HG03521 (cell line): ENCODE results near the gene SYCP2.

Source experiments
- ATAC-seq: cut with Tn5 transposase; IDR thresholded peaks from one replicate; pipeline ENCODE4 v1.9.1; 2021; ENCODE audit warnings: mild to moderate bottlenecking, moderate library complexity; ENCODE audit not compliant: unreplicated experiment

SYCP2 gene

DNA sequence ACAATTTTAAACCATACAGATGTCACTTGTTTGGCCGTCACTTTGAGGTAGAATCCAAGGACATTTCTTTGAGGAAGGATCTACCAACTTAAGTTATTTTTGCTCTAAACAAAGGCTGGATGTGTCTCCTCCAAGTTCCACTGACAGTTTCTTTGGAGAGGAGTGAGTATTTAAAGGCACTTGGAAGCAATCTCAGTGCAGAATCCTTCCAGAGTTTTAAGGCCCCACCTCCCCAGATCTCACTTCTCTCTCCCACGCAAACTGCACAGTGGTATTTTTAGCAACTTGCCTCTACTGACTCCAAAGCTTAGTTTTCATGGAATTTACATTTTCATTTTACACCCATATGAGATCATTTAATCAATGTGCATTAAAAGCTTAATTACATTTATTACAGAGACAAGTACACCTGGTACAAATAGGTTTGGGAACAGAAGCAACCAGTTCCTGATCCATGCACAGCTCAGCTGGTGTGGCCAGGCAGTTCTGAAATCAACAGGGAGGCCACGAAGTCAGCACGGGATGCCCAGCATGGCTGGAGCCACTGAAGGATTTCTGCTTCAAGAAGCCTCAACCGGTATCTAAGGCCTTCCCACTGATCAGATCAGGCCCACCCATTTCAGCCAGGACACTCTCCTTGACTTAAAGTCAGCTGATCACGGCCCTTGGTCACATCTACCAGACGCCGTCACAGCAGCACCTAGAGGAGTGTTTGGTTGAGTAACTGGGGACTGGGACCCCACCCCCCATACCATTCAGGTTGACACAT, 109.8 kb downstream of the SYCP2 start:
- ATAC-seq, result no peak

DNA sequence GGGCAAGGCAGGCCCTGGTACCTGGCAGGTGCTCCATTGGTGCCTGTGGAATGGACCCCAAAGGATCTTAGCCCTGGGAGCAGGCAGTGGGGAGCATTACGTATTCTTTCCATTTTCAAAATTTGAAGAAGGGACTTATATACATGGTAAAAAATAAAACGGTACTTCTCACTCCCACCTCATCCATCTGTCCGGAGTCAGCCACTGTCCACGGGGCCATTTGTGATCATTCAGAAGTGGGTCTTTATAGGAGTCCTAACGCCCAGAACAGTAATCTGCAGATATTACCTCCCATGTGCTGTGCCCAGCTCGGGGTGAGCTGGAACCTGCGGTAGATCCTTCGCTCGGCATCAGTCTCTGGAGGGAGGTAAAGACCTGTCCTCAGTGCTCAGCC, 110.4 kb downstream of the SYCP2 start:
- ATAC-seq, result no peak

DNA sequence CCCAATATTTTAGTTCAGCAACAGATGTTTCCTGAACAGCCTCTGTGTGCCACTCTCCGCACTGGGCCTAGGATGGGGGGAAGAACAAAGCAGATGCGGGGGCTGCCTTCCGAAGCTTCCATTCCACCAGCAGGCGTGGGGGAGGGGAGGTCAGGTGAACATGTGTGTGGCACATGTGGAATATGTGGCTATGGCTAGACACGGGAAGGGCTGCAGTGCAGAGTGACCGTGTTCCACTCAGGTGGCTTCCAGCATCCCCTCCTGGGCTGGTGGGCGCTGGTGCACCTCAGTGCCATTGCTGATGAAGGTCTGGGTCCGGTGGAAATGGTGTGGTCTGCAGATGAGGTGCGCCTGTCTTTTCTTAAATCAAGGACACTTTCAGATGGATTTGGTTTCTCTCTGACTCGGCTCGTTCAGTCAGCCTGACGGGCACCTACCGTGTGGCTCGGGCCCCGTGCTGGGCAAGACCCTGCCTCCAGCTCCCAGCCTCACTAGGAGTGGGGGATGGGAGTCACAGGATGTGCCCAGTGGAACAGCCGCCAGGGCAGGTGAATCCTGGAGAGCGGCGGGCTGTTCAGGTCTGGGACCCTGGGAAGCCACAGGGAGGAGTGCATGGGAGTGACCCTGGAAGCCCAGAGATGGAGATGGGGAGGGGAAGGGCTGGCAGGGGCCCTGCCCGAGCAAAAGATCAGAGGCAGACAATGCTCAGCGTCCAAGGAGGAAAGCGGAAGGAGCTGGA, 111.0 kb downstream of the SYCP2 start:
- no peak for ATAC-seq

DNA sequence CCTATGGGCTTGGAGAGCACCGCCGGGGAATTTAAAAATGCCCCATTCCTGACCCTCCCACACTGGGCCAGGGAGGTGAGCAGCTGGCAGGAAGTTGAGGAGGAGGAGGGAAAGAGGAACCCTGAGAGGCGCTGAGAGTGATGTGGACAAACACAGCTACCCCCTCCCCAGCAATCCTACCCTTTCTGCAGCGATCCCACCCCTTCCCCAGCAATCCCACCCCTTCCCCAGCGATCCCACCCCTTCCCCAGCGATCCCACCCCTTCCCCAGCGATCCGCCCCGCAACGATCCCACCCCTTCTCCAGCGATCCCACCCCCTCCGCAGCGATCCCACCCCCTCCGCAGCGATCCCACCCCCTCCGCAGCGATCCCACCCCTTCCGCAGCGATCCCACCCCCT, 111.6 kb downstream of the SYCP2 start:
- no peak for ATAC-seq

DNA sequence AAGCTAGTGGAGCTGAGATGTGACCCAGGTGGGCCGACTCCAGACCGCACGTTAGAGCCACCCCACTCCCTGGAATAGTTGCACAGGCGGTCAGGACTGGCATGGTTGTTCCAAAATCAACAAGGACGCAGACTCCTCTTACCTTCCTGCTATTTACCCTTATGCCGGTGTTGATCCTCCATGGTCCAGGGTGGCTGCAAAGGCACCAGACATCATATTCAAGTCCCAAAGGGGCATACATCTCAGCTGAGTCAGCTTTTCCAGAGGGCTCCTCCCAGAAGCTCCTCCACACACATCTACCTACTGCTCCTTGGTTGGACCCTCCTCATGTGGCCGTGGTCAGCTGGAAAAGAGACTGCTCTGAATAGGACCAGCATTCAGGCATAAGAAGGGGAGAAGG, 112.2 kb downstream of the SYCP2 start:
- no peak for ATAC-seq

DNA sequence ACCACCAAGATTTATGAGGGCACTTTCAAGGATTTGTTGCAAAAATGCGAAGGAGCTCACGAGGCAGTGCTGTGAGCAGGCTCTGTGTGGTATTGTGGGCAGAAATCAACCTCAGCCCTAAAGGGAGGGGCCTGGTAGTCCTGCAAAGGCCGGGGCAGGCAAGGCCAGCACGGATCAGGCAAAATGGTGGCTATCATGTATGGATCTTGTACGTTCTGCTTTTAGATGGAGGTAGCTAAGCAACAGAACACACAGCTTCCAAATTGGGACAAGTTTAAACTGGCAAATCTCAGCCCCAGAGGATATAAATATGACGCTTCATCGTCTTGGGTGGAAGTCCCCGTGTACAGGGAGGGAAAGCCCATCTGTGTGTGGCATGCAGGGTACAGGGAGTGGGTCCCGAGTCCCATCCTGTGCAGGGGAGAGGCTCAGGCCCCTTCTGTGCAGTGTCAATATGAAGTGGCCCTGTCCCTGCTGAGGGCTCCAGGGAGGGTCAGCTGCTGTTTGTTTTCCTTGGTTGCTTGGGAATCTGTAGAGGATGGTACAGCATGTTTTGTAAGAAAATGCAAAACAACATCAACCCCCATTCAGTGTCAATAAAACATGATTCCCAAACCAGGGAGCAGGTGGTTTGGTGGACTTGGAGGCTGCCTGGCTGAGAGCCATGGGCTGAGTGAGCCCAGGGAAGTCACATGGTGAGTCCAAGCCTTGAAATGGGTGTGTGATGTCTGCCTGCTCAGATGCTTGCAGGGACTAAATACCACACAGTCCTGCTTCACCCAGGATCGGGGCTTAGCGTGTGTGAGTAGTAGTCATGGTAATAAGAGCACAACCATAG, 113.0 kb downstream of the SYCP2 start:
- ATAC-seq, result no peak

DNA sequence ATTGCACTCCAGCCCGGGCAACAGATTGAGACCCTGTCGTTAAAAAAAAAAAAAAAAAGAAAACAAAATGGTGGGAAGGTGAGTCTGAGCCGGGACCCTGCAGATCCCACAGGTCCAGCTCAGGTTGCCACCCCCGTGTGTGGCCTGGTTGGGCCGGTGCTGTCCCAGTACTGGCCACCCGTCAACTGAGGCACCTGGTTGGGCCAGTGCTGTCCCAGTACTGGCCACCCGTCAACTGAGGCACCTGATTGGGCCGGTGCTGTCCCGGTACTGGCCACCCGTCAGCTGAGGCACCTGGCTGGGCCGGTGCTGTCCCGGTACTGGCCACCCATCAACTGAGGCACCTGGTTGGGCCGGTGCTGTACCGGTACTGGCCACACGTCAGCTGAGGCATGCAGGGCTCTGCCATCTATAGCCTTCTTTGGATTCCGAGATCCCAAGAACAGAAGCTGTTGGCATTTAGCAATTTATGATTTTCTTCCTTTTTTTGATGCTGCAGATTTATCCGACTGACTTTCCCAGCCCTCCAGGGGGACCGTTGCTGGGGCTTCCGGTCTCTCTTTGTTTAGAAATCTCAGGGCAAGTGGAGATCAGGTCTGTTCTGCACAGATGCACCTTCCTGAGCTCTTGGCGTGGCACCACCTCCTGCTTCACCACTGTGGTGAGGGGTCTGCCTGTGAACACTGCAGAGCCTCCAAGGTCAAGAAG, 113.8 kb downstream of the SYCP2 start:
- ATAC-seq, result no peak

DNA sequence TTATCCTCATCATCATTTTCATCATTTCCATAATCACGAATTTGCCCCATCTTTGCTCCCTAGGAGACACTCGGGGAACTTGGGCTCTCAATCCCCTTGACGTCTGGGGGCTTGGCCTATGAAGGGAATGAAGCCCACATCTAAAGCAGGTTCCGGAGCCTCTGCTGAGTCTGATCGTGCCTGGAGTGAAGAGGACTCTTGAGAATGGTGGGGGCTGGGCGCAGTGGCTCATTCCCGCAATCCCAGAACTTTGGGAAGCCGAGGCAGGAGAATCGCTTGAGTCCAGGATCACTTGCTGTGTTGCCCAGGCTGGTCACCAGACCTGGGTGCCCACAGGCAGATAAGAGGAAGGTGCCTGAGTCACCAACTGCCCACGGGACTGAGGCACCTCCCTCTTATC, 114.5 kb downstream of the SYCP2 start:
- ATAC-seq, result no peak

DNA sequence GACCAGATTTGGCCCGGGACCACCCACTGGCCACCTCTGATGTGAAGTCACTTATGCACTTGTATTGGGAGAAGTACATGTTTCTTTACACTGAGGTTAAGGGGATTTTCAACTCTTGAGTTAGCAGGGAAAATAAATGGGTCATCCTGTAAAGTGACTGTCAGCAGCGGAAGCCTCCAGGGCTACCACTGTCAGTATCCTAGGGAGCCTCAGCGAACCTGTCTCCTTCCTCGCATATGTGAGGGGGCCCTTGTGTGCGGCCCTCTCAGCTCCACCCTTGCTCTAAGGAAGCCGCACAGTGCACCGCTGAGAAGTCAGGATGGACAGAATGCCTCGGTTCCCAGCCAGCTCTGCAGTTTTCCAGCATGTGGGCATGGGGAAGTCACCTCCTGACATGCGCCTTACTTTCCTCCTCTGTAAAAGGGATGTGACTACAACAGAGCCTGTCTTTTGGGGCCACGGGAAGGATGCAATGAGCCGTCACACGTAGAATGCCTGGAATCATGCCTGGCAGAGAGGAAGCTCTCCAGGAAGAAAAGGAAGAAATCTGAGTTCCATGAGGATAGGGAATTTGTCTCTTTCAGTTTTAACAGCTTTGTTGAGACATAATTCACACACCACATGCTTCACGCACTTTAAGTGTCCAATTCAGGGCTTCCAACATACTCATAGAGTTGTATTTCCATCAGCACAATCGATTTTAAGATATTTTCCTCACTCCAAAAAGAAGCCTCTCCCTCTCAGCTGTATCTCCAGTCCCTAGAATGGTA, 115.4 kb downstream of the SYCP2 start:
- ATAC-seq, result no peak

DNA sequence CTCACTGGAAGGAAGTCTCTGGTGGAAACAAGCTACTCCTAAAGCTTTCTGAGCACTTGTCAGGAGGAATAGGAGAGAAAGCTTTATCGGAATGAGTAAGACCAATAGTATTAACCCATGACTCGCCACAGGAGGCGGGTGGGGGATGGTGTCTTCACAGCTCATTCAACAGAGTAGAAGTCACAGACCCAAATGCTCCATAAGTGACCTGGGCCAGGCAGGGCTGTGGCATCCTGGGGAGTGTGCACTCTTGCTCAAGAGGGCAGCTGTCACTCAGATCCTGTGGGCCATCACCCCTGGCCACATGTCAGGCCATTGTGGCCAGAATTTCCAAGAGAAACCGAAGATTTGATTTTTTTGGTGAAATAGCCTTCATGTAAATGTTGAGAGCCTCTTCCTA, 116.0 kb downstream of the SYCP2 start:
- no peak for ATAC-seq

DNA sequence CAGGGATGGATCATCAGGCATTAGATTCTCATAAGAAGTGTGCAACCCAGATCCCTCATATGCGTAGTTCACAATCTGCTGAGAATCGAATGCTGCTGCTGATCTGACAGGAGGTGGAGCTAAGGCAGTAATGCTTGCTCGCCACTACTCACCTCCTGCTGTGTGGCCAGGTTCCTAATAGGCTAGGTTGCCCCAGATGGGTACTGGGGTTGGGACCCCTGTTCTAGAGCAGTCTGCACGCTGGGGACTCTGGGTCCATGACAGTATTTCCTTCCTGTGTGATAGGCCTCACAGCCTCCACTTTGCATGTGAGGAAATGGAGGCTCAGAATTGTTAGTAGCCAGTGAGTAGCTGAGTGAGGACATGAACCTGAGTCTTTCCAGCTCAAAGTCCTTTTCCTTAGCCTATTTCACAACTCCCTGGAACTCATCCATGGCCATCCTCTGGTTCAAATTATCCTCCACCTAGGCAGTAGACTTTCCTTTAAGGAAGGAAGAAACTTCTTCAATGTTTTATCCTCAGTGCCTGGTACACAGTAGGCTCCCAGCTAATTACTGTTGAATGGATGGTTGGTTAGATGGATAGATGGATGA, 117.2 kb downstream of the SYCP2 start:
- ATAC-seq, result no peak

DNA sequence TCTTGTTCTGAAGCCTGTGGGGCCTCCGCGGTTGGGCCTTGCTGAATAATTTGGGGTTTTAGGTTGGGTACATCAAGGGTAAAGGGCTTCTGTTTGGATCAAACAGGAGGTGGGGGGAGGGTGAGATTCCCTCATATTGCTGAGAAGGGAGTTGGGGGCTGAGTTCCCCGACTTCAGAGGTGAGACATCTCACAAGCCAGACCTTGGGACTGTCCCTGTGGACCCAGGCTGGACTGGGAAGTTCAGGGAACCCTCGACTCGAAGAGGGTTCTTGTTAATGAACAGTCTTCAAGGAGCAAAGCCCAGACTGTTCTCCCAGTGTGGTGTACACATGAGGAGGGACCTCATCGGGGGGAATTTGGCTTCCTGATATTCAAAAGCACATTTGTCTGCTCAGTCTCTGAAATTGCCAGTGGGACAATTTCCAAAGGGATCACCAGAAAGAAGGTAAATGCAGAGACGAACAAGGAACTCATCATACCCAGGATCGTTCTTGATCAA, 118.5 kb downstream of the SYCP2 start:
- ATAC-seq, result no peak

DNA sequence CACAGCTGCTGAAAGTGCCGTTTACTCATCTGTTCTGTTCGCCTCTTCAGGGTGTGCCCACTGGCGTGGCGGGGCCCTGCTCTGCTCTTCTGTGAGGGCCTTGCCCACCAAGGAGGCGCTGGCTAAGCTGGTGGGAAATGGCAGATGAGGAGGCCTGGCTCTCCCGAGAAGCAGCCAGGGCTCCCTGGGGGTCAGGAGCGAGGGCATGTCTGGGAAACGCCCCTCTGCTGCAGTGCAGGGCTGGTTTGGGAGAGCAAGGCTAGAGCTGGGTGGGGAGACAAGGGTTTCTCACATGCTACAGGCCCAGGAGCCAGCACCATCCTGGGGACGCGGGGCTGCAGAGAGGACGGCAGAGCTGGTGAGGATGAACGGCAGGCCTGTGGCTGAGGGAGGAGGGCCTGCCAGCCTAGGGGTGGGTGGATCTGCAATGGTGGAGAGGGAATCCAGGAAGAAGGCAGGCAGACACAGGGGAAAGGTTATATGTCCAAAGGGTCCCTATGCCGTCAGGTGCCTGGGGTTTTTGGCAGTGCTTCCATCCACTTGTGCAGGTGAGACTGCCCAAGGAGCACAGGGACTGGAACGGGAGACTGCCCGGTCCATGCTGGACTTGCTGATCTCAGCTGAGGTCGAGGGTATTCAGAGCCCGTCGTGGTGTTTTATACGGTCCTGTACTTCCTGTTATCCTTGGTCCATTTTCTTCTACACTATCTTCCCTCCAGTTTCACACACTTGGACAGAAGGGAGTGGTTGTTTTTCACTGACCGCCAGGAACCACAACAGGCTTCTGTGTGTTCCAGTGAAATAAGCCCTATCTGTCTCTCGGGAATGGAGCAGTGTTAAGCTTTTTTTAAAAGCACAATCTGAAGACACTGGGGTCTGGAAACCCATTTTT, 119.2 kb downstream of the SYCP2 start:
- no peak for ATAC-seq
